ENCODE data around the gene TP73.

DNA sequence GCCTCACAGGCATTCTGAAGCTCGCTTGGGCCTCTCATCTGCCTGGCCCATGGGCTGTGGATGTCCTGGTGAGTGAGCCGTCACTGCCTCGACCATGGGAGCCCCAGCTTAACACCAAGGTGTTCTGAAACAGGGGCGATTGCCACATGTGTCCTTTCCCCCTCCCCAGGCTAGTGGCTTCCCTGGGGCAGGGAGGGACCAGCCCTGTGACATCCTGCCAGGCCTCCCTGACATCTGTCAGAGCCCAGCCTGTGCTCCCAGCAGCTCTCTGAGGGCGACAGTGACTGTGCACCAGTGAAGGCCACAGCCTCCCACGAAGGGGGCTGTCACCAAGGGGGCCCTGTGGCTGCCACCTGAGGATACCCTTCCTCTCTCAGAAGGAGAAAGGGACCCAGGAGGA lies 64.0 kb downstream of the TP73 start:
- TF ChIP-seq ZNF274 (IDR thresholded peaks at IDR 0.05; ENCODE audit: low read depth, low read length) (no peak), SUZ12 (IDR thresholded peaks at IDR 0.05; ENCODE audit: extremely low read depth, insufficient read depth, insufficient read length) (no peak)
